M059J (cell line): Measurements from ENCODE around the gene ENTREP1. TPM values are rescaled to one million over a fixed set of nuclear protein-coding genes. Genes with fewer than 3 reads are reported as not detected.
A peak's percentile ranks its signal among the peaks of the same experiment; 100 is the strongest.
"Not testable (repeated sequence)": the region's sequence is repeated elsewhere in the genome, so short reads cannot be mapped to it uniquely, and the experiment has no call there.

Experiments
- DNase-seq: peaks from one replicate; pipeline ENCODE4 v3.0.0-alpha.2; 2012; ENCODE audit warnings: low read depth
- total RNA-seq: library from RNA; depleted of rRNA; stranded (reverse); fragments of >200 nt; shearing (Covaris generic); gene quantifications from 2 replicates; pipeline ENCODE4 v1.2.3, GENCODE V29; 2014

The ENTREP1 gene
- total RNA-seq, 1 experiment from 2014 or later: 0.05 TPM

DNA sequence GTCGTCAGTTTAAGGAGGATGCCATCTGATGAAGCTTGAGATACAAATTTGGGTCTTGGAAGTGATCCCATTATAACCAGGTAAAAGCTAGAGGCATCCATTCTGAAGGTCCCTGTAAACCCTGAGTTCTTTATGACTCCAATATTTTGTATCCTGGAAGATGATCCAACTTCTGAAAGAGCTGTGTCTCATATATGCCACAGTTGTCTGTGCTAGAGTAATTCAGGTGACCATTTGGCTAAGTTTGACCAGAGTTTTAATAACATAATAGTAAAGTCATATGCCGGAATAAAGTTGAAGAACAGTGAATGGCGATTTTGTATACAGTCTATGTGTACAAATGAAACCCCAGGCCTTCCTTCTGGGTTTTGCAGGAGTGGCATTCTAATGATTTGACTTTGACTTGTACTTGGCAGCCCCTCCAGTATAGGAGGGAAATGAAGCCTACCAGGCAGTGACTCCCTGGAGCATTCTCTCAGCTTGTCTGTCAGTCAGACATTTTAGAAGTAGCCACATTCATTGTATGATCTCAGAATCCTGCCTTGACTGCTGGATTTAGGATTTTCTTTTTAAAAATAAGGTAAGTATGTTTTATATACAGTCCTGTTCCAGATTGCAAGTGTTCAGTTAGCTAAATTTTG lies 39.6 kb downstream of the ENTREP1 start:
- no peak for DNase-seq

DNA sequence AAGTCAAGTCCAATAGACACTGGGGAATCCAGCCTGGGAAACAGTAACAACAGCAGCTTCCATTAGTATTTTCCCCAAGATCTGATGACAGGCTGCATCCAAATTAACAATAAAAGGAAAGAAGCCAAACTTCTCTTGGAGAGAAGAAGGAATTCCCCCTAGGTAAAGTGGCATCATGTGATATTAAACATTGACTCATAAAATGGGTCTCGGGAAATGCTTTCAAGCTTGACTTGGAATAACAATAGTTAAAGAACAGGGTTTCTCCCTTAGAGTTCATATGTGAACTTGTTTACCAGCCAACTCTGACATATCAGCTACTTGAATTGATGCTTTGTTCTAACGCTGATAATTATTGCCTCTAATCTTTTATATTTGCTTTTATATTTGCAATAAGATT lies 45.4 kb downstream of the ENTREP1 start:
- DNase-seq: peak; percentile 63

DNA sequence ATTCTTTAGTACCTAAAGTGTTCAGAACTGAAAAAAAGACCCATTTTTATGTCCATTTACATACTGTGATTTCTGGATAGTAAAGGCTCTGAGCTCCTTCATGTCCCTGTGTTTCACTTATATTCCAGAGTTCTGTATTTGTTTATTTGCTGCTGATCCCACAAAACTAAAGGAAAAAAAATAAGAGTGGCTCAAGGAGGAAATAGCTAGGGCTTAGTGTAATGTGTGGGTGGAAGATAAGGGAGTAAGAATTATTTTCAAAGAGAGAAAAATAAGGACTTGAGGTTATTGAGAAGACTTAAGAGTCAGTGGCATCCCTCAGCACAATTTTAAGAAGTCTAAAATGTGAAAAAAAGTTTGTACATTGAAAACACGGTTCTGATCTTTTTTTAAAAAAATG lies 46.0 kb downstream of the ENTREP1 start:
- DNase-seq: no peak

DNA sequence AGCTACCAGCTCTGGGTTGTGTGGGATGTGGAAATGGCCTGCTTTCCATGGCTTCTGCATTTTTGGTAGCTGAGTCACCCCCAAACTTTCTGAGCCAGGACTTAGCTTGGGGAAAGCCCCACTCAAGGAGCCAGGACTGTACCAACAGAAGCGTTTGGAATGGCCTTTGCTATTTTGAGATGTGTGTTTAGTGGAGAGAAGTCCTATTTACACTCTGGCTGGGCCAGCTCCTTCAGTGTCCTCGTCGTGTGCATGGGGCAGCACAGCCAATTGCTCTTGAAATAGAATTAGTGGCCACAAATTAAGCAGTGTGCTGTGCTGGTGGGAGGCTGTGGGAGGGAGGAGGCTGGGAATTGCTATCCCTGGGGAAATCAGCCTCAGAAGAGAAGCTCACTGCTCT lies 51.6 kb downstream of the ENTREP1 start:
- peak; percentile 90 for DNase-seq

DNA sequence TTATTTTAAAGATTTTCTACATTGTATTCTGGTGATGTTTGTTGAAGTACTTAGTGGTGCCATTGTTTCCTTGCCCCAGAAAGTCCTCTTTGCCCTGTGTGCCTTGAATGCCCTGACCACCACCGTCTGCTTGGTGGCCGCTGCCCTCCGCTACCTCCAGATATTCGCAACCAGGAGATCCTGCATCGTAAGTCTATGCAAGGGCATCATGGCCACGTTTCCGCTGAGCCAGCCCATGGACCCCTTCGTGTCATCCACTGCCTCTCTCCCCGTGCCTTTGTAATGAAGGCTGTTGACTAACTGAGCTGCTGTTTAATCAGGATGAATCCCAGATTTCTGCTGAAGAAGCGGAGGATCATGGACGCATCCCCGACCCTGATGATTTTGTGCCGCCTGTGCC lies 52.3 kb downstream of the ENTREP1 start:
- no peak for DNase-seq

DNA sequence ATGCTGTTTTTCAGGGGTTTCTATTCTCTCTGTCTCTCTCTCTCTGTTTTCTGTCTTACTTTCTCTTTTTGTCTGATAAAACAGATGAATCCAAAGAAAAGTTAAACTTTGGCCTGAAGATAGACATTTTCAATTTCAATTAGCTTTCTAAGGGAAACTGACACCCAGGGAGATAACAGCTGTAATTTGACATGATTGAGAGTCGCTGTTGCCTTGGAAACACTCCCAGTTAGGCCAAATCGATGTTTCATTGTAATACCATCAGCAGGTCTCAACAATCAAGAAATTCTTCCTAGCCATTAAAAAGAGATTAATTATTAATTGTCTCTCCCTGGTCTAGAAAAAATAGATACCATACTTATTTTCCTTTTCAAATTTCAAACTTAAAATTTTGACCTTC lies 53.0 kb downstream of the ENTREP1 start:
- no peak for DNase-seq

DNA sequence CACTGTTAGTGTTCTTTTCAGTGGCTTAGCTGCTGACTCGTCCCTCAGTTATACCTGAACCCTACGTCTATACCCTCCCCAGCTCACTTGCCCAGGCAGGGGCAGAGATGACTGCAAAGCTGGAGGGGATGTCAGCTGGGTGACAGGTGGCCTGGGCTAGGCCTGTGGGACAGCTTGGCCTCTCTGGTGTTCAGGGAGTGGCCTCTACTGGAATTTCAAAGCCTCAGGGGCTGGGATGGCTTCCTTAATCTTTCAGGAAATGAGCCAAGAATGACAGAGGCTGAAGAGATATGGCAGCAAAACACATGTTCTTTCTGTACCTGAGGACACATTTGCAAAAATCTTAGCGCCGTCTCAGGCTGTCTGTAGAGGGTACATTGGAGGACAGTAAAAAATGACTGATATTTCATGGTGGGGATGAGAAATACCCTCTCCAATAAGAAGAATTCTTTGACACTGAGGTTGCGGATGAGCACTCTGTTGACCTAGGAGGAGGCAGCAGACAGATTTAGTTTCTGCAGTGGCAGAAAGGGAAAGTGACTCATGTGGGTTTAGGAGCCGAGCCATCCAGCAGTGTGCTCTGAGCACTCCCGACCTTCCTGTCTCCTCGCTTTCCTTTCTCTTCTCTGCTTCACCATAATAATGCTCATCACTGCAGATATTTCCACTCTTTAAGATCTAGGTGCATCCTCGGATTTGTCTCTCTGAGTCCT lies 54.4 kb downstream of the ENTREP1 start:
- DNase-seq: peak; percentile 65

DNA sequence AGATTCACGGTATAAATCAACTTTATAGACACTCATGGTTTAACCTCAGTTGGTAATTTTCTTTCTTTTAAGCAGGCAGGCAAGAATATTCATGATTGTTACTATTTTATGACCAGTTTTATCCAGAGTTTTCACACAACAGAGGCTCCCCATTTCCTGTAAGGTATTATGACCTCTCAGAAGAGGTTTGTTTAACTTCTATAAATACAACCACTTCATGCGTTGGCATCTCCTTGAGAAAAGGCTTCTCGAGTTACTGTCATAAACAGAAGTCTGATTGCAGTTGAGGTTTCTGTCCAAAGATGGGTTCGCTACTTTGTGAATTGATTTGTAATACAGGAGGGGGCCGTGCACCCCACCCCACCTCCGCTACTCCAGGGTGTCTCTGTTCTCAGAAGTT lies 55.3 kb downstream of the ENTREP1 start:
- peak; percentile 27 for DNase-seq

DNA sequence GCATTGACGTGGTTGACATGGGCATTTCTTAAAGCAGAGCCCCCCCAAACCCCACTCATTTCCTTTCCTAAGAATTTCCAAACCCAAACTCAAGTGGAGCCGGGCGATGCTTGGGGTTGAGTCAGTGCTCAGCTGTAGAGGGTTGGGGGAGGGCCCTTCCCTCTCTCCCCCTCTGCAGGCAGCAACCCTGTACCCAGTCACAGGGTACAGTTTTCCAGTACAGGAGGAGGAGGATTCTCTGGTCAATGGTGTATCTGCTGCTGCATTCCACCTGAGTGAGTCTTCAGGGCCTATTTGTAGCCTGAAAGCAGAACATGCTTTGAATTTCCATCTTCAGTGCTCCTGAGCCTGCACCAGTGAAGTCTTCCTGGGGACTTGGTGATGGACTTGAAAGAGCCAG lies 55.8 kb downstream of the ENTREP1 start:
- peak; percentile 39 for DNase-seq

DNA sequence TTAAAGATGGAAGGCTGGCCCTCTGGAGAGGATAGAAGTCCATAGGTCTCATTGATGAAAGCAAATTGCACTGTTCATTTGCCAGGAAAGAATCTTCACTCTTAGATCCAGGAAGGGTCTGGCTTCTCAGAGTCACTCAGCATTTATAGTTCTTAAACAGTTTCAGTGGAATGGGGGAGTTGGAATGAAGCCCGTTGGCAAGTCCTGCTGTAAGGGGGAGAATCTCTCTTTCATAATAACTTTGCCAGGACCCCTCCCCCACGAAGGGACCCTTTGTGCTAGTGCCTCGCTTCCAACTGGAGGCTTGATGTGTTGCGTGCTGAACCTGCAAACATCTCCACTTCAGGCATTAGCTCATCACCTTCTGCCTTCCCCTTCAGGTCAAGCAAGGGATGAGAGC lies 57.1 kb downstream of the ENTREP1 start:
- no peak for DNase-seq

DNA sequence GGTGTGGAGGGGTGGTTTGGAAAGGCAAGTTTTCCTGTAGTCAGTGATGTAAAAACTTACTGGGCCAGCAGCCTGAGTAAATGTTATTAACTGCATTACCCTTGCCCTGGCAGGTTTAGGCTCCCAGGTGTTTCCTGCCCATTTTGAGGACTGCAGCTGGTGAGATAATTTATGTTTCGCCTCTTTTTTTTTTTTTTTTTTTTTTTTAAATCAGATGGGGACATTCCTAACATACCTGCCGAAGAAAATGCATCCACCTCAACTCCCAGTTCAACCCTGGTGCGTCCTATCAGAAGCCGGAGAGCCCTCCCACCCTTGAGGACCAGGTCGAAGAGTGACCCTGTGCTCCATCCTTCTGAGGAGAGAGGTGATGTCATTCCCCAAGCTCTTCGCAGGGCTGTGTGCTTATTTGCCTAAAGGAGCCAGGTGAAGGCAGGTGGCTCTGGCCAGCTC lies 60.6 kb downstream of the ENTREP1 start:
- no peak for DNase-seq

DNA sequence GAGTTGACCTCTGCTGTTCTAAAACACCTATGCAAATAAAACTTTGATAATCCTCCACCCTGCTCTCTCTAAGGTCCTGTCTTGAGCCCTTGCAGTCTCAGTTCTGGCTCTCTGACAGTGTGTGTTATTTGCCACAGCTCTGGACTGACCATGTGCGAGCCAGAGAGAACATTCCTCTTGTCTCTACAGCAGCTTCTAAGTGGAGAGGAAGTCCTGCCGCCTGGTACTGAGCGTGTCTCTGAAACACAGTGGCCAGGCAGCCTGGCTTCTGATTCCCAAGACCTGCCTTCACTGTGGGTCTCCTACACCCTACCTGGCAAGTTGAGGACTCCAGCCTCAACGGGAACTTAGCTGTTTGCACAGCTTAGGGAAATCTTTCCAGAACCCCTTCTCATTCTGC lies 61.6 kb downstream of the ENTREP1 start:
- DNase-seq: no peak

DNA sequence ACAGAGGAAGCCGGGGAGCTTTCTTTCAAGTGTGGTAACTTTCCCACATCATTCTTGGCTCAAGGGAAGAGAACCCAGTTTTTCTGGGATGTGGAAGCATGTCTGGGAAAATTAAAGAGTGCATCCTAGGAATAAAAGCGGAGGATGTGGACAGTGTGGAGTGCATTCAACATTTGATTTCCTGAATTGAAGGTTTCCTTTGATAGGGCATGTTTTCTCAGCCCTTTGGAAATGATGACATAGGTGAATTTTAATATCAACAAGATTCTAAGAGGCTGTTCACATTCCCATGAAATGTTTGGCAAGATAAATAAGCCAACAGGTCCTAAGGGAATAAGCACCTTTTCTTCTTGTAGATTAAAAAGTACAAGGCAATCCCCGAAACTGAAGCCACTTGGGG lies 63.6 kb downstream of the ENTREP1 start:
- DNase-seq: no peak

DNA sequence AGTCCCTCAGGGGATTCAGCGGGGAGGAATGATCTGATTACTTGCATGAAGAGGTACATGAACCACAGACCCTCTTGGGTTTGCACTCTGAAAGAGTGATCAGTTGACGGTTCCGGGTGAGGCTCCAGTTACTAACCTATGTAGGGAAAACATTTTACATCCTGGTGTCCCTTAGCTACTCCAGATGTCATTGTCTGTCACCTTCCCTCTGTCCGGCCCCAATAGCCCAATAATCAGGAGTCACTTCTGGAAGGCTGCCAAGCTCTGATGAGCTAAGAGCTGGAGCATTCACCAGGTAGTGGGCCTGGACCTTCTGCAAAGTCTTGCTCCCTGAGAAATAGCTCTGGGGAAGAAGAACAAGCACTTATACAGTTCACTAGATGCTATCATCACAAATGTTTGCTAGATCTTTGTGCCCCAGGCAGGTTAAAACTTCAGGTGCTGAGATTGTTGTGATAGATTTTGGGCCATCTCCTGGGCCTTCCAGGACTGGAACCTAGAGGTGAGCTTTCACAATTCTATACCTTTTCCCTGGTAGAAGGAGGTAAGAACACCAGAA lies 64.5 kb downstream of the ENTREP1 start:
- DNase-seq: no peak

DNA sequence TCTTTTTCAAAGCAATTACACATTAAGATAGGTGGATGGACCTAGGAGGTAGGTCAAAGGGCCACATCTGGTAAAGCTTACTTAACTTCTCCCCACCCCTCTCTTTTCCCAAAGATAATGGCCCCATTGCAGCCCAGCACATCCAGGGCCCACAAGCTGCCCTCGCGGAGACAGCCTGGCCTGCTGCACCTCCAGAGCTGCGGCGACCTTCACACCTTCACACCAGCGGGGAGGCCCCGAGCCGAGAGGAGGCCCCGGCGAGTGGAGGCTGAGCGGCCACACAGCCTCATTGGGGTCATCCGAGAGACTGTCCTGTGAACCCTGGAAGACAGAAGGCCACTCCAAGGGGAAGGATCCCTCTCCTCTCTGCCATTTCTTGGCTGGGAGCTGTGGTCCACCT lies 66.5 kb downstream of the ENTREP1 start:
- no peak for DNase-seq

DNA sequence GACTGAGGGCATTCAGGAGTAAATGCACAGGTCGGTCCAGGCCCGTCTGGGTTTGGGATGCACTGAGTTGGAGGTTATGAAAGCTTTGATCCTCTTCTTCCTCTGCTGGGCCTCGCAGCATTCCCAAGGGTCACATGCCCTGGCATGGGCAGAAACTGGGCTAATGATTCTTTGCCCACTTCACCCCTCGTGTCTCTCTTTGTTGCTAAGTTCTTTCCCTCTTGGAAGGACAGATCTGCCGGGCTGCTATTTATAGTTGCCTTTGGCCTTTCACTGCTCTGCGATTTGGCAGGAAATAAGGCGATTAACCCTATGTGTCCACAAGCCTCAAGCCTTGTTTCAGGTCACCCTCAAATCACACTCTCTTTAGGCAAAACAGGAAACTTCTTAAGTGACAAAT lies 66.9 kb downstream of the ENTREP1 start:
- DNase-seq: no peak

DNA sequence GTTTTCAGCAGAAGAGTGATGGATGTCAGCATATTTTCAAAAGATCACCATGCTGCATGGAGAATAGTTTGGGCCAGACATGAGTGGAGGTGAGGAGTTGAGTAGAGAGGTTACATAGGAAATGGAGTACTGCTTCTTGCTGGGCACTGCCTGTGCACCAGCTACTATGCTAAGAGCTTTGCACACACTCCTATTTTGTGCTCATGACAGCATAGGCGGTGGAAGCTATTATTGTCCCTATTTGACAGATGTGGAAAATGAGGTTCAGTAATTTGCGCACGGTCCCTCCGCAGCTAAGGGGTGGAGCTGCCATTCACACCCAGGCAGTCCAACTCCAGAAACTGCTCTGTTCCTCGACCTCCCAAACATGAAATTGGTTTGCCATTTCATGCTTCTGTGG lies 67.8 kb downstream of the ENTREP1 start:
- no peak for DNase-seq

DNA sequence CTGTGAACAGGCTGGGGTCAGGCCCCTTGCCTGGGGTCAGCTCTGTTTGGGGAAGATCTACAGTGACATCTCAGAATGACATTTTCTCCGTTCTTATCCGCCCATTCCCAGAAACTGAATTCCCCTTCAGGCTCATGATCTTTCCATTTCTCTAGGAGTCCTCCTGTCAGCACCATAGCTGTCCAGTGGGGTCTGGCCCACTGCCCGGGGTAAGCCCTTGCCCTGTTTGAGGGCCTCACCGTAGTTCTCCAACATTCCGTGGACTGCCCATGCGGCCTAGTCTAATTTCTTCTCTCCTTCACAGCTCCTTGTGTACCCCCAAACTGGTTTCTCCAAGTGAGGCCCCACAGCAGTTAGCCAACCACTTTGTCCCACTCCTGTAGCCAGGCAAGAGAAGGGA lies 68.4 kb downstream of the ENTREP1 start:
- no peak for DNase-seq

DNA sequence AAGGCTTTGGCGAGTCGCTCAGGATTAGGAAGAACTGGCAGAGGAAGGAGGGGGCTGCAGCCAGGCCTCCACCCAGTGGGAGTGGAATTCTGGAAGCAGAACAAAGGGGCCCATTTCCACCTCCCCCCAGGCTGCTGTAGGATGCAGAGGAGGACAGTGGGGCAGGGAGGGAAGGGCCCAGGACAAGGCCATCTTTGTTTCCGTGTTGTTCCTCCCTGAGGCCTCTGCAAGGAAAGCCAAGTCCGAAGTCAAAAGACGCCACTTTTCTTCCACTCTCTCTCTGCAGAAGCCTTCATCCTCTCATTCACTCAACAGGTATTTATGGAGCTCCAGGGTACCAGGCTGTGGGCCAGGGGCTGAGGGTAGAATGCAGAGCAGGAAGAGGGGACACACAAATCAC lies 70.7 kb downstream of the ENTREP1 start:
- no peak for DNase-seq

DNA sequence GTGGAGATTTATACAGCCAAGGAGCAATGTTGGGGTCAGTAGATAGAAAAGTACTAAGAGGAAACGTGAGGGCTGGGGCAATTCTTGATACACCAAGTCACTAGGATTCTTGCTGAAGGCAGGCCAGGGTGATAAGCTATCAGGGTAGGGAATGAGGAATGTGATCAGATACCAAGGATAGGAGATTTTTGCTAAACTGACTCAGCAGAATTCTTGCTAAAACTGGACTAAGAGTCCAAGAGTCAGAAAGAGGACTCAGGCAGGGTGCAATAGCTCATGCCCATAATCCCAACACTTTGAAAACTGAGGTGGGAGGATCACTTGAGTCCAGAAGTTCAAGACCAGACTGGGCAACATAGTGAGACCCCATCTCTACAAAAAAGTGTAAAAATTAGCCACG lies 71.7 kb downstream of the ENTREP1 start:
- DNase-seq: no peak

DNA sequence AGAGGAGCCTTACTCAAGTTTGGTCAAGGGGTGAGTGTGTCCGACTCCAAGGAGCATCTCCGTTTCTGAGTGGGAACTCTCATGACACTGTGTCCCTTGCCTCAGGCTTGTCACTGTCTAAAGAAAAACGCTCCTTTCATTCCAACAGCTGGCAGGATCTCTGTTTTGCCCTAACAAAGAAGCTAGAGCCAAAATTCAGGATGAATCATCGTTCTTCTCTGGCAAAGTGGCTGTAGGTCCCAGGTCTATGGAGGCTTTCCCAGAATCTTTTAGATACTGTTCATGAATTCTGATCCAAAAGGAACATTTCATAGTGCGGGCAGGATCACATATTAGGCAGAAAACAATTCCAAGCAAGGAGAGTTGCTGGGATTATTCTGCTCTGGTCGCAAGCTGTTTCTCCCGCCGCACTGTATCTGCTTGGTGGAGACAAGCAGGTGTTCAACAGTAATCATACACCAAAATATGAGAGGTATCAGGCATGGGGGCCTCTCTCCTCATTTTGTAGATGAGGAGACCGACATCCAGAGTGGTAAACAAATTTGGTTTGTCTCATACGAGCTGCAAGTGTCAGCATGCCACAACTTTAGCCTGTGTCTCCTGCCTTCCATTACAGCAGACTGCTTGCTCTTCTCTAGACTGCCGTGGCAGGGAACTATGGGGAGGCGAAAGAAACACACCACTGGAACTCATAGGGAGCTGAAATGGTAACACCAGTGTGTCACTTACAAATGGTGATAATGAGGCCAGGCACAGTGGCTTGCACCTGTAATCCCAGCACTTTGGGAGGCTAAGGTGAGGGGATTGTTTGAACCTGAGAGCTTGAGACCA lies 72.6 kb downstream of the ENTREP1 start:
- peak; percentile 41 for DNase-seq

DNA sequence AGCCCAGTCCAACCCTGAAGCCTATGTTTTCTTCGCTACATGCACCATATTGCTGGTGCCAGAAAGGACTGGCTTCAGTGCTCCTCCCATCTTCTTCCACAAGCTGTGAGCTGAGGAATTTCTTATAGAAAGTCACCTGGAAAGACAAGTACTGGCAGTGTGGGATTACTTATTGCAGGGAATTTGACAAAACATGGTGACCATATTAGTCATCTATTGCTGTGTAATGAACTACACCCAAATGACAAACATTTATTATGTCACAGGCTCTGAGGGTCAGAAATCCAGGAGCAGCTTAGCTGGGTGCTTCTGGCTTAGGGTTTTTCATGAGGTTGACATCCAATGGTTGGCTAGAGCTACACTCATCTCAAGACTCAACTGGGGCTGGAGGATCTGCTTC lies 75.5 kb downstream of the ENTREP1 start:
- no peak for DNase-seq

DNA sequence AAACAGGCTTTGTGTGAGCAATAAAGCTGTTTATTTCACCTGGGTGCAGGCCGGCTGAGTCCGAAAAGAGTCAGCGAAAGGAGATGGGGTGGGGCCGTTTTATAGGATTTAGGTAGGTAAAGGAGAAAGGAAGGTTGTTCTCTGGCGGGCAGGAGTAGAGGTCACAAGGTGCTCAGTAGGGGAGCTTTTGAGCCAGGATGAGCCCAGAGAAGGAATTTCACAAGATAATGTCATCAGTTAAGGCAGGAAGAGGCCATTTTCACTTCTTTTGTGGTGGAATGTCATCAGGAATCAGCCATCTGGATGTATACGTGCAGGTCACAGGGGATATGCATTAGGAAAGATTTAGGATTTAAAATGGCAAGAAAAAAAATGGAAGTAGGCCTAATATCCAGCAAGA lies 84.9 kb downstream of the ENTREP1 start:
- DNase-seq: not testable (repeated sequence)
